ENCODE results near the gene GPR153. TPM values are rescaled to one million over a fixed set of nuclear protein-coding genes. Genes with fewer than 3 reads are reported as not detected.

Gene GPR153
- total RNA-seq, 1 experiment from 2014 or later: 6.1 TPM

DNA sequence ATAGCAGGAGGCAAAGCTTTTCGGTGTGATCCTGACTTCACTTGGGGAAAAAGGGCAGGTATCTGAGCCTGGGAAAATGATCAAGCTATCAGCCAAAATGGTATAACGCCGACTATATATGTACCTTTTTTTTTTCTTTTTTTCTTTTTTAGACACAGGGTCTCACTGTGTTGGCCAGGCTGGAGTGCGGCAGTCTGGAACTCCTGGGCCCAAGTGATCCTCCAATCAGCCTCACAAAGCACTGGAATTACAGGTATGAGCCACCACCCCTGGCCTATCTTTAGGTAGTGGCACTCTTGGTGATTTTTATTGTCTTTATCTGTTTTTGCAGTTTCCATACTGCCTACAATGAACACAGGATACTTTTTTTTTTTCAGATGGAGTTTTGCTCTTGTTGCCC lies 23.8 kb downstream of the GPR153 start:
- peaks cover 4 to 10% of the 10 kb centered on the region in 2 experiments; a peak in 3 of 4 replicates for H3K36me3 ChIP-seq (ENCODE audit: control insufficient read depth in 1 of 2, insufficient read depth in 2 of 2, low read length in 2 of 2)
- ATAC-seq (no peak), DNase-seq (ENCODE audit: low read depth, low spot score) (no peak)
- no peak overlapping the region for H3K27ac ChIP-seq (ENCODE audit: low read depth, low read length)
- H3K9ac ChIP-seq (ENCODE audit: low read length): no peak overlapping the region
- ChIA-PET CTCF (interaction anchor here (1.7 to 3.8 kb wide), 4 partner anchors 9 to 204 kb away, joined by 5 to 34 read pairs (median 10); no protein-coding TSS in a partner anchor), RAD21 (ENCODE audit: low non-redundant PET in 1 of 2, low total read pairs in 2 of 2, uncharacterized antibody in 2 of 2, unreplicated experiment in 2 of 2) (interaction anchor here in 1 of 2 experiments (1.0 kb wide), 1 partner anchor 8 kb away, joined by 3 read pairs; no protein-coding TSS in a partner anchor), POLR2A (interaction anchor here (1.6 to 1.9 kb wide), 2 partner anchors 32 to 156 kb away, joined by 5 read pairs; partner anchors contain the start of gene ACOT7)
- TF ChIP-seq POLR2AphosphoS5 (IDR thresholded peaks at IDR 0.05; ENCODE audit: low read depth, low read length): no peak
- TF ChIP-seq, protein P1, sequence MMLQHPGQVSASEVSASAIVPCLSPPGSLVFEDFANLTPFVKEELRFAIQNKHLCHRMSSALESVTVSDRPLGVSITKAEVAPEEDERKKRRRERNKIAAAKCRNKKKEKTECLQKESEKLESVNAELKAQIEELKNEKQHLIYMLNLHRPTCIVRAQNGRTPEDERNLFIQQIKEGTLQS (IDR thresholded peaks at IDR 0.05): no peak
- TF ChIP-seq, protein P2, sequence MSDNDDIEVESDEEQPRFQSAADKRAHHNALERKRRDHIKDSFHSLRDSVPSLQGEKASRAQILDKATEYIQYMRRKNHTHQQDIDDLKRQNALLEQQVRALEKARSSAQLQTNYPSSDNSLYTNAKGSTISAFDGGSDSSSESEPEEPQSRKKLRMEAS (IDR thresholded peaks at IDR 0.05): no peak
- no peak for TF ChIP-seq ZFX (IDR thresholded peaks at IDR 0.05)
- TF ChIP-seq, protein P3, sequence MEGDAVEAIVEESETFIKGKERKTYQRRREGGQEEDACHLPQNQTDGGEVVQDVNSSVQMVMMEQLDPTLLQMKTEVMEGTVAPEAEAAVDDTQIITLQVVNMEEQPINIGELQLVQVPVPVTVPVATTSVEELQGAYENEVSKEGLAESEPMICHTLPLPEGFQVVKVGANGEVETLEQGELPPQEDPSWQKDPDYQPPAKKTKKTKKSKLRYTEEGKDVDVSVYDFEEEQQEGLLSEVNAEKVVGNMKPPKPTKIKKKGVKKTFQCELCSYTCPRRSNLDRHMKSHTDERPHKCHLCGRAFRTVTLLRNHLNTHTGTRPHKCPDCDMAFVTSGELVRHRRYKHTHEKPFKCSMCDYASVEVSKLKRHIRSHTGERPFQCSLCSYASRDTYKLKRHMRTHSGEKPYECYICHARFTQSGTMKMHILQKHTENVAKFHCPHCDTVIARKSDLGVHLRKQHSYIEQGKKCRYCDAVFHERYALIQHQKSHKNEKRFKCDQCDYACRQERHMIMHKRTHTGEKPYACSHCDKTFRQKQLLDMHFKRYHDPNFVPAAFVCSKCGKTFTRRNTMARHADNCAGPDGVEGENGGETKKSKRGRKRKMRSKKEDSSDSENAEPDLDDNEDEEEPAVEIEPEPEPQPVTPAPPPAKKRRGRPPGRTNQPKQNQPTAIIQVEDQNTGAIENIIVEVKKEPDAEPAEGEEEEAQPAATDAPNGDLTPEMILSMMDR (IDR thresholded peaks at IDR 0.05 in 2 of 3, conservative IDR thresholded peaks at IDR 0.05 in 1 of 3; ENCODE audit: borderline replicate concordance in 1 of 3, insufficient read depth in 1 of 3, low read depth in 2 of 3, low read length in 2 of 3): no peak
- no peak for TF ChIP-seq SRF (IDR thresholded peaks at IDR 0.05; ENCODE audit: low read depth)
- TF ChIP-seq YY1 (IDR thresholded peaks at IDR 0.05; ENCODE audit: extremely low read depth, insufficient replicate concordance, low read depth, low read length): no peak
- no peak for TF ChIP-seq POLR2A (IDR thresholded peaks at IDR 0.05; ENCODE audit: borderline replicate concordance, extremely low read depth, insufficient read depth, insufficient read length)
- TF ChIP-seq EZH2phosphoT487 (IDR thresholded peaks at IDR 0.05; ENCODE audit: borderline replicate concordance): no peak
- TF ChIP-seq RAD21 (IDR thresholded peaks at IDR 0.05; ENCODE audit: low read depth): no peak
- TF ChIP-seq SP1 (IDR thresholded peaks at IDR 0.05; ENCODE audit: low read depth): no peak
- no peak for TF ChIP-seq EZH2 (IDR thresholded peaks at IDR 0.05)
- TF ChIP-seq ZNF274 (IDR thresholded peaks at IDR 0.05; ENCODE audit: low read depth, low read length): no peak
- TF ChIP-seq, protein P4, sequence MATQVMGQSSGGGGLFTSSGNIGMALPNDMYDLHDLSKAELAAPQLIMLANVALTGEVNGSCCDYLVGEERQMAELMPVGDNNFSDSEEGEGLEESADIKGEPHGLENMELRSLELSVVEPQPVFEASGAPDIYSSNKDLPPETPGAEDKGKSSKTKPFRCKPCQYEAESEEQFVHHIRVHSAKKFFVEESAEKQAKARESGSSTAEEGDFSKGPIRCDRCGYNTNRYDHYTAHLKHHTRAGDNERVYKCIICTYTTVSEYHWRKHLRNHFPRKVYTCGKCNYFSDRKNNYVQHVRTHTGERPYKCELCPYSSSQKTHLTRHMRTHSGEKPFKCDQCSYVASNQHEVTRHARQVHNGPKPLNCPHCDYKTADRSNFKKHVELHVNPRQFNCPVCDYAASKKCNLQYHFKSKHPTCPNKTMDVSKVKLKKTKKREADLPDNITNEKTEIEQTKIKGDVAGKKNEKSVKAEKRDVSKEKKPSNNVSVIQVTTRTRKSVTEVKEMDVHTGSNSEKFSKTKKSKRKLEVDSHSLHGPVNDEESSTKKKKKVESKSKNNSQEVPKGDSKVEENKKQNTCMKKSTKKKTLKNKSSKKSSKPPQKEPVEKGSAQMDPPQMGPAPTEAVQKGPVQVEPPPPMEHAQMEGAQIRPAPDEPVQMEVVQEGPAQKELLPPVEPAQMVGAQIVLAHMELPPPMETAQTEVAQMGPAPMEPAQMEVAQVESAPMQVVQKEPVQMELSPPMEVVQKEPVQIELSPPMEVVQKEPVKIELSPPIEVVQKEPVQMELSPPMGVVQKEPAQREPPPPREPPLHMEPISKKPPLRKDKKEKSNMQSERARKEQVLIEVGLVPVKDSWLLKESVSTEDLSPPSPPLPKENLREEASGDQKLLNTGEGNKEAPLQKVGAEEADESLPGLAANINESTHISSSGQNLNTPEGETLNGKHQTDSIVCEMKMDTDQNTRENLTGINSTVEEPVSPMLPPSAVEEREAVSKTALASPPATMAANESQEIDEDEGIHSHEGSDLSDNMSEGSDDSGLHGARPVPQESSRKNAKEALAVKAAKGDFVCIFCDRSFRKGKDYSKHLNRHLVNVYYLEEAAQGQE (IDR thresholded peaks at IDR 0.05; ENCODE audit: low read depth): no peak
- TF ChIP-seq, protein P5, sequence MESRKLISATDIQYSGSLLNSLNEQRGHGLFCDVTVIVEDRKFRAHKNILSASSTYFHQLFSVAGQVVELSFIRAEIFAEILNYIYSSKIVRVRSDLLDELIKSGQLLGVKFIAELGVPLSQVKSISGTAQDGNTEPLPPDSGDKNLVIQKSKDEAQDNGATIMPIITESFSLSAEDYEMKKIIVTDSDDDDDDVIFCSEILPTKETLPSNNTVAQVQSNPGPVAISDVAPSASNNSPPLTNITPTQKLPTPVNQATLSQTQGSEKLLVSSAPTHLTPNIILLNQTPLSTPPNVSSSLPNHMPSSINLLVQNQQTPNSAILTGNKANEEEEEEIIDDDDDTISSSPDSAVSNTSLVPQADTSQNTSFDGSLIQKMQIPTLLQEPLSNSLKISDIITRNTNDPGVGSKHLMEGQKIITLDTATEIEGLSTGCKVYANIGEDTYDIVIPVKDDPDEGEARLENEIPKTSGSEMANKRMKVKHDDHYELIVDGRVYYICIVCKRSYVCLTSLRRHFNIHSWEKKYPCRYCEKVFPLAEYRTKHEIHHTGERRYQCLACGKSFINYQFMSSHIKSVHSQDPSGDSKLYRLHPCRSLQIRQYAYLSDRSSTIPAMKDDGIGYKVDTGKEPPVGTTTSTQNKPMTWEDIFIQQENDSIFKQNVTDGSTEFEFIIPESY (IDR thresholded peaks at IDR 0.05; ENCODE audit: extremely low read depth, insufficient replicate concordance, low read length): no peak
- TF ChIP-seq TCF7L2 (IDR thresholded peaks at IDR 0.05; ENCODE audit: borderline replicate concordance, extremely low read depth, insufficient read depth, insufficient read length): no peak
- H3K27me3 ChIP-seq (ENCODE audit: insufficient read depth, low read length): no peaks in the 10 kb centered on the region
- H3K9me3 ChIP-seq (ENCODE audit: control insufficient read depth in 1 of 2, insufficient read depth in 1 of 2, low read depth in 1 of 2, low read length in 2 of 2): no peaks in the 10 kb centered on the region
- H2AFZ ChIP-seq (ENCODE audit: low read depth, low read length, poor library complexity, severe bottlenecking): no peak overlapping the region
- no peaks in the 10 kb centered on the region; the same call in 1 of the 2 replicates for H4K20me1 ChIP-seq (ENCODE audit: insufficient read depth)
- H3K4me1 ChIP-seq (ENCODE audit: control insufficient read depth in 1 of 2, insufficient read depth in 2 of 2, low read length in 2 of 2): peaks cover 14 to 49% of the 10 kb centered on the region in 2 experiments
- peak overlapping the region; percentile 91 for H3K4me2 ChIP-seq (ENCODE audit: low read length)
- intact Hi-C loops (cut with micrococcal nuclease): no loop called here
- no peaks in the 10 kb centered on the region for H3K9me2 ChIP-seq (ENCODE audit: insufficient read depth)
- BruUV-seq (replicated peaks): TSS peak; percentile 68
- no peak overlapping the region for H3K4me3 ChIP-seq (replicated peaks in 1 of 2; ENCODE audit: low read depth in 1 of 2, low read length in 2 of 2)
- H3K79me2 ChIP-seq (ENCODE audit: insufficient read depth, low read length): peaks cover 31% of the 10 kb centered on the region
